ENCODE measurements around the gene DRAXIN.
A peak's percentile ranks its signal among the peaks of the same experiment; 100 is the strongest.

DRAXIN gene

GRCh38 chr1:11708554-11709350, 17.2 kb downstream of the DRAXIN start:
- no peak for DNase-seq (ENCODE audit: low read depth)
- H3K4me3 ChIP-seq (ENCODE audit: low read depth, low read length): no peak overlapping the region
- no peak for TF ChIP-seq CTCF (conservative IDR thresholded peaks at IDR 0.05; ENCODE audit: low read depth, low read length)

GRCh38 chr1:11711490-11711889, 20.0 kb downstream of the DRAXIN start:
- H3K4me3 ChIP-seq (ENCODE audit: low read depth, low read length): no peak overlapping the region
- no peak for DNase-seq (ENCODE audit: low read depth)

DNA sequence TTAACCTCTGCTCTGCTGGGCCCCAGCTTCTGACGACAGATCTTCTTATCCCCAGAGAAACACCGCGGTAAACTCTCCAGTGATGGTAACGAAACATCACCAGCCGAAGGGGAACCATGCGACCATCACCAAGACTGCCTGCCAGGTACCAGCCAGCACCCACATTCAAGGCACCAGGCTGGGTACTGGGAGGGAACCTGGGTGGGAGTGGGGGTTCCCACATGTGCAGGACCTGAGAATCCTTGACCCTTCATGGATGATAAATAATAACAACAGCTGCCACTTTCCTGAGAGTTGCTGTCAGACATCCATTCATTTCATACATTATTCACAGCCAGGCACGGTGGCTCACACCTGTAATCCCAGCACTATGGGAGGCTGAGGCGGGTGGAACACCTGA, 20.8 kb downstream of the DRAXIN start:
- H3K4me3 ChIP-seq (ENCODE audit: low read depth, low read length): no peak overlapping the region
- no peak for DNase-seq (ENCODE audit: low read depth)
- no peak for TF ChIP-seq CTCF (conservative IDR thresholded peaks at IDR 0.05; ENCODE audit: low read depth, low read length)

More at GRCh38 chr1:11711490-11711889, 20.0 kb downstream of the DRAXIN start:
- TF ChIP-seq CTCF (conservative IDR thresholded peaks at IDR 0.05; ENCODE audit: low read depth, low read length): no peak

- TF ChIP-seq CTCF (conservative IDR thresholded peaks at IDR 0.05; ENCODE audit: low read depth, low read length): no peak
- no peak overlapping the region for H3K4me3 ChIP-seq (ENCODE audit: low read depth, low read length)
- no peak for DNase-seq (ENCODE audit: low read depth)
Observed at GRCh38 chr1:11713095-11713494, 21.6 kb downstream of the DRAXIN start.

GRCh38 chr1:11714831-11715575, 23.5 kb downstream of the DRAXIN start:
- H3K4me3 ChIP-seq (ENCODE audit: low read depth, low read length): no peak overlapping the region
- no peak for DNase-seq (ENCODE audit: low read depth)
- TF ChIP-seq CTCF (conservative IDR thresholded peaks at IDR 0.05; ENCODE audit: low read depth, low read length): no peak

- peak; percentile 96 for TF ChIP-seq CTCF (conservative IDR thresholded peaks at IDR 0.05; ENCODE audit: low read depth, low read length)
- peak; percentile 78 for DNase-seq (ENCODE audit: low read depth)
- H3K4me3 ChIP-seq (ENCODE audit: low read depth, low read length): peak overlapping the region; percentile 33
Observed at GRCh38 chr1:11719313-11720032, 28.0 kb downstream of the DRAXIN start.
